HUES6 (cell line): Measurements from ENCODE around the gene OR7D4.

Experiments
- H3K27ac ChIP-seq: 2 replicates; pipeline ENCODE4 v1.7.0; 2013; ENCODE audit warnings: low read depth, mild to moderate bottlenecking, low read length, inconsistent platforms
- H3K27me3 ChIP-seq: 2 replicates; pipeline ENCODE4 v1.6.1; 2013; ENCODE audit warnings: low read length; ENCODE audit not compliant: control insufficient read depth, insufficient read depth
- H3K36me3 ChIP-seq: 2 replicates; pipeline ENCODE4 v1.6.1; 2013; ENCODE audit warnings: low read length; ENCODE audit not compliant: control insufficient read depth, insufficient read depth
- H3K4me1 ChIP-seq: 2 replicates; pipeline ENCODE4 v1.6.1; 2013; ENCODE audit warnings: low read length; ENCODE audit not compliant: control insufficient read depth, insufficient read depth
- H3K4me3 ChIP-seq: 2 replicates; pipeline ENCODE4 v1.5.1; 2013; ENCODE audit warnings: low read depth, low read length
- H3K9ac ChIP-seq: one replicate; pipeline ENCODE4 v1.6.1; 2013; ENCODE audit warnings: mild to moderate bottlenecking, low read length
- H3K9me3 ChIP-seq: 2 replicates; pipeline ENCODE4 v1.6.1; 2013; ENCODE audit warnings: low read depth, low read length; ENCODE audit not compliant: control insufficient read depth, insufficient read depth

OR7D4 gene

GRCh38 chr19:9166846-9167245, 52.5 kb downstream of the OR7D4 start:
- H3K36me3 ChIP-seq, result peaks cover 31% of the 10 kb centered on the region
- H3K4me1 ChIP-seq, result no peaks in the 10 kb centered on the region
- H3K27me3 ChIP-seq, result no peaks in the 10 kb centered on the region
- no peak overlapping the region for H3K27ac ChIP-seq
- H3K4me3 ChIP-seq, result no peak overlapping the region
- H3K9me3 ChIP-seq, result peaks cover 8% of the 10 kb centered on the region; the same call in 1 of the 2 replicates
- H3K9ac ChIP-seq, result no peak overlapping the region

- H3K27me3 ChIP-seq, result no peaks in the 10 kb centered on the region
- peaks cover 23% of the 10 kb centered on the region for H3K9me3 ChIP-seq
- no peaks in the 10 kb centered on the region for H3K4me1 ChIP-seq
- H3K4me3 ChIP-seq, result no peak overlapping the region
- H3K9ac ChIP-seq, result no peak overlapping the region
- H3K36me3 ChIP-seq, result peaks cover 47% of the 10 kb centered on the region
- no peak overlapping the region for H3K27ac ChIP-seq
Observed at GRCh38 chr19:9165261-9165660, 54.1 kb downstream of the OR7D4 start.

- H3K36me3 ChIP-seq, result peaks cover 84% of the 10 kb centered on the region
- H3K4me1 ChIP-seq, result no peaks in the 10 kb centered on the region
- peaks cover 41% of the 10 kb centered on the region for H3K9me3 ChIP-seq
- H3K27ac ChIP-seq, result no peak overlapping the region
- no peaks in the 10 kb centered on the region for H3K27me3 ChIP-seq
- H3K9ac ChIP-seq, result no peak overlapping the region
- H3K4me3 ChIP-seq, result no peak overlapping the region
Observed at GRCh38 chr19:9161427-9161826, 58.0 kb downstream of the OR7D4 start.
